Type B pancreatic cell (in vitro differentiated cells): ENCODE results near the gene FAM168A. TPM values are rescaled to one million over a fixed set of nuclear protein-coding genes. Genes with fewer than 3 reads are reported as not detected.

ENCODE experiments used
- DNase-seq: peaks from one replicate; pipeline ENCODE4 v3.0.0; 2021; ENCODE audit warnings: mixed read lengths; ENCODE audit not compliant: unreplicated experiment; ENCODE audit errors: extremely low spot score
- H3K27ac Mint-ChIP-seq: 2 replicates; pipeline ENCODE4 v1.8.0; 2021; ENCODE audit warnings: mild to moderate bottlenecking, mixed read lengths
- H3K27me3 Mint-ChIP-seq: 2 replicates; pipeline ENCODE4 v1.8.0; 2021; ENCODE audit warnings: mixed read lengths
- H3K36me3 Mint-ChIP-seq: 2 replicates; pipeline ENCODE4 v1.8.0; 2021; ENCODE audit warnings: mixed read lengths
- H3K4me1 Mint-ChIP-seq: one replicate; pipeline ENCODE4 v1.8.0; 2021; ENCODE audit warnings: mixed read lengths; ENCODE audit not compliant: unreplicated experiment
- H3K4me3 Mint-ChIP-seq: 2 replicates; pipeline ENCODE4 v1.8.0; 2021; ENCODE audit warnings: mild to moderate bottlenecking, mixed read lengths
- H3K9me3 Mint-ChIP-seq: 2 replicates; pipeline ENCODE4 v1.8.0; 2021; ENCODE audit warnings: mixed read lengths
- CTCF ChIP-seq: fragments of 200-600 bp; sonication (generic); conservative IDR thresholded peaks from 2 replicates; pipeline ENCODE4 v1.5.0; 2021; ENCODE audit warnings: antibody characterized with exemption, mild to moderate bottlenecking
- total RNA-seq: library from RNA; stranded (reverse); gene quantifications from 2 replicates; pipeline ENCODE4 v1.2.1, GENCODE V29; 2021; ENCODE audit warnings: low replicate concordance

FAM168A gene
- total RNA-seq, 1 donor from 2014 or later = 39.6 TPM

GRCh38 chr11:73612601-73613140 lies 14.8 kb upstream of the FAM168A start:
- H3K27ac Mint-ChIP-seq = no peak overlapping the region
- TF ChIP-seq CTCF = no peak
- no peaks in the 10 kb centered on the region for H3K4me1 Mint-ChIP-seq
- DNase-seq = no peak
- no peaks in the 10 kb centered on the region for H3K36me3 Mint-ChIP-seq
- no peaks in the 10 kb centered on the region for H3K9me3 Mint-ChIP-seq
- no peak overlapping the region for H3K4me3 Mint-ChIP-seq
- no peaks in the 10 kb centered on the region for H3K27me3 Mint-ChIP-seq

GRCh38 chr11:73598719-73599379 lies 937 bp upstream of the FAM168A start:
- H3K9me3 Mint-ChIP-seq = no peaks in the 10 kb centered on the region
- H3K4me1 Mint-ChIP-seq = peaks cover 35% of the 10 kb centered on the region
- DNase-seq = no peak
- no peak for TF ChIP-seq CTCF
- H3K27me3 Mint-ChIP-seq = no peaks in the 10 kb centered on the region
- peaks cover 4% of the 10 kb centered on the region for H3K36me3 Mint-ChIP-seq
- H3K27ac Mint-ChIP-seq = peak overlapping the region; percentile 92
- H3K4me3 Mint-ChIP-seq = peak overlapping the region; percentile 93

- TF ChIP-seq CTCF = no peak
- peak overlapping the region; percentile 93 for H3K4me3 Mint-ChIP-seq
- no peak for DNase-seq
- peaks cover 37% of the 10 kb centered on the region for H3K4me1 Mint-ChIP-seq
- peaks cover 4% of the 10 kb centered on the region for H3K36me3 Mint-ChIP-seq
- no peaks in the 10 kb centered on the region for H3K27me3 Mint-ChIP-seq
- no peaks in the 10 kb centered on the region for H3K9me3 Mint-ChIP-seq
- H3K27ac Mint-ChIP-seq = peak overlapping the region; percentile 92
These were observed 466 bp downstream of the FAM168A start for GRCh38 chr11:73597336-73597955.

- DNase-seq = no peak
- Mint-ChIP-seq H3K36me3 (peaks cover 4% of the 10 kb centered on the region), H3K9me3 (no peaks in the 10 kb centered on the region), H3K27ac (peak overlapping the region; percentile 65), H3K4me3 (peak overlapping the region; percentile 93), H3K27me3 (no peaks in the 10 kb centered on the region), H3K4me1 (peaks cover 37% of the 10 kb centered on the region)
- no peak for TF ChIP-seq CTCF
These were observed 1.4 kb downstream of the FAM168A start for GRCh38 chr11:73596547-73596946.

GRCh38 chr11:73592640-73593039 lies 5.3 kb downstream of the FAM168A start:
- Mint-ChIP-seq H3K27me3 (no peaks in the 10 kb centered on the region), H3K9me3 (no peaks in the 10 kb centered on the region), H3K4me1 (peaks cover 37% of the 10 kb centered on the region), H3K27ac (no peak overlapping the region), H3K4me3 (no peak overlapping the region), H3K36me3 (no peaks in the 10 kb centered on the region)
- DNase-seq = no peak
- no peak for TF ChIP-seq CTCF
